H9 (cell line): Measurements from ENCODE around the gene PAEP. TPM values are rescaled to one million over a fixed set of nuclear protein-coding genes. Genes with fewer than 3 reads are reported as not detected.

Source experiments
- DNase-seq: peaks from one replicate; pipeline ENCODE4 v3.0.0-alpha.2; 2017
- H2AFZ ChIP-seq: one replicate; pipeline ENCODE4 v1.6.1; 2013; ENCODE audit warnings: mild to moderate bottlenecking, low read length, control low read depth, moderate library complexity
- H2AK5ac ChIP-seq: 2 replicates; pipeline ENCODE4 v1.6.1; 2013; ENCODE audit warnings: low read length, control low read depth, mixed read lengths; ENCODE audit not compliant: insufficient read length
- H2BK120ac ChIP-seq: one replicate; pipeline ENCODE4 v1.6.1; 2013; ENCODE audit warnings: low read depth, mild to moderate bottlenecking, low read length, control low read depth, inconsistent platforms; ENCODE audit not compliant: poor library complexity, severe bottlenecking
- H2BK12ac ChIP-seq: 2 replicates; pipeline ENCODE4 v1.6.1; 2013; ENCODE audit warnings: low read length, control low read depth, mixed read lengths, low read depth; ENCODE audit not compliant: insufficient read length
- H2BK15ac ChIP-seq: 2 replicates; pipeline ENCODE4 v1.6.1; 2013; ENCODE audit warnings: low read depth, low read length, control low read depth
- H2BK20ac ChIP-seq: one replicate; pipeline ENCODE4 v1.6.1; 2013; ENCODE audit warnings: low read depth, mild to moderate bottlenecking, low read length, control low read depth, inconsistent platforms; ENCODE audit not compliant: poor library complexity, severe bottlenecking
- H2BK5ac ChIP-seq: 2 replicates; pipeline ENCODE4 v1.6.1; 2013; ENCODE audit warnings: low read length, control low read depth, mixed read lengths; ENCODE audit not compliant: insufficient read length
- H3K14ac ChIP-seq: 2 replicates; pipeline ENCODE4 v1.6.1; 2013; ENCODE audit warnings: low read length, control low read depth; ENCODE audit not compliant: insufficient read depth
- H3K18ac ChIP-seq: 2 replicates; pipeline ENCODE4 v1.6.1; 2013; ENCODE audit warnings: low read depth, mild to moderate bottlenecking, mixed read lengths, low read length, control low read depth; ENCODE audit not compliant: insufficient read length
- H3K23ac ChIP-seq: 2 replicates; pipeline ENCODE4 v1.6.1; 2013; ENCODE audit warnings: low read length, control low read depth, mixed read lengths, low read depth; ENCODE audit not compliant: insufficient read length
- H3K23me2 ChIP-seq: 2 replicates; pipeline ENCODE4 v1.6.1; 2013; ENCODE audit warnings: low read depth, mild to moderate bottlenecking, mixed read lengths, low read length, control low read depth; ENCODE audit not compliant: insufficient read length, poor library complexity, severe bottlenecking
- H3K27ac ChIP-seq: 2 replicates; pipeline ENCODE4 v1.5.1; 2013; ENCODE audit warnings: low read length, control low read depth, mixed read lengths, low read depth; ENCODE audit not compliant: insufficient read length
- H3K27me3 ChIP-seq: 2 replicates; pipeline ENCODE4 v1.6.1; 2013; ENCODE audit warnings: low read length, control low read depth, inconsistent platforms; ENCODE audit not compliant: insufficient read depth
- H3K4ac ChIP-seq: 2 replicates; pipeline ENCODE4 v1.6.1; 2013; ENCODE audit warnings: low read depth, mild to moderate bottlenecking, control low read depth, inconsistent platforms, low read length, moderate library complexity
- H3K4me1 ChIP-seq: 2 replicates; pipeline ENCODE4 v1.6.1; 2013; ENCODE audit warnings: low read length, control low read depth, inconsistent platforms; ENCODE audit not compliant: insufficient read depth
- H3K4me2 ChIP-seq: 2 replicates; pipeline ENCODE4 v1.6.1; 2013; ENCODE audit warnings: low read length, control low read depth, mixed read lengths; ENCODE audit not compliant: insufficient read length, insufficient read depth
- H3K56ac ChIP-seq: 2 replicates; pipeline ENCODE4 v1.6.1; 2013; ENCODE audit warnings: low read depth, mild to moderate bottlenecking, mixed read lengths, low read length, control low read depth; ENCODE audit not compliant: insufficient read length
- H3K79me1 ChIP-seq: 2 replicates; pipeline ENCODE4 v1.6.1; 2013; ENCODE audit warnings: low read depth, mild to moderate bottlenecking, moderate library complexity, low read length, control low read depth, inconsistent platforms; ENCODE audit not compliant: insufficient read depth, poor library complexity, severe bottlenecking
- H3K79me2 ChIP-seq: 2 replicates; pipeline ENCODE4 v1.6.1; 2013; ENCODE audit warnings: low read length, control low read depth, inconsistent platforms; ENCODE audit not compliant: insufficient read depth
- H3K9ac ChIP-seq: 2 replicates; pipeline ENCODE4 v1.6.1; 2013; ENCODE audit warnings: low read length, control low read depth, mixed read lengths; ENCODE audit not compliant: insufficient read length; ENCODE audit errors: extremely low read depth
- H3K9me3 ChIP-seq: one replicate; pipeline ENCODE4 v1.6.1; 2013; ENCODE audit warnings: low read depth, low read length, inconsistent platforms; ENCODE audit not compliant: control insufficient read depth
- H3T11ph ChIP-seq: one replicate; pipeline ENCODE4 v1.6.1; 2013; ENCODE audit warnings: mild to moderate bottlenecking, low read length, control low read depth, inconsistent platforms
- H4K20me1 ChIP-seq: one replicate; pipeline ENCODE4 v1.6.1; 2013; ENCODE audit not compliant: control insufficient read depth, insufficient read length, insufficient read depth
- H4K5ac ChIP-seq: 2 replicates; pipeline ENCODE4 v1.6.1; 2013; ENCODE audit warnings: low read depth, mild to moderate bottlenecking, mixed read lengths, low read length, control low read depth; ENCODE audit not compliant: insufficient read length
- H4K8ac ChIP-seq: replicated peaks from 2 replicates; pipeline ENCODE4 v1.6.1; 2013; ENCODE audit warnings: low read length, control low read depth, mixed read lengths, low read depth; ENCODE audit not compliant: insufficient read length
- H4K91ac ChIP-seq: 2 replicates; pipeline ENCODE4 v1.6.1; 2013; ENCODE audit warnings: low read depth, mild to moderate bottlenecking, moderate library complexity, mixed read lengths, low read length, control low read depth; ENCODE audit not compliant: insufficient read length
- H3K27ac Mint-ChIP-seq, 3 experiments: 2 replicates in 2 of 3; 3 replicates in 1 of 3; pipeline ENCODE4 v1.8.0; 2020 to 2021; ENCODE audit warnings: mixed read lengths in 3 of 3, mild to moderate bottlenecking in 1 of 3, moderate library complexity in 1 of 3
- H3K27me3 Mint-ChIP-seq: 2 replicates; pipeline ENCODE4 v1.8.0; 2021; ENCODE audit warnings: low read depth, mild to moderate bottlenecking, moderate library complexity, mixed read lengths
- H3K36me3 Mint-ChIP-seq, 3 experiments: 2 replicates in 2 of 3; 3 replicates in 1 of 3; pipeline ENCODE4 v1.8.0; 2020 to 2021; ENCODE audit warnings: low read depth in 3 of 3, mixed read lengths in 3 of 3; ENCODE audit not compliant: insufficient read depth in 1 of 3
- H3K4me1 Mint-ChIP-seq, 2 experiments: 2 replicates each; pipeline ENCODE4 v1.8.0; 2020; ENCODE audit warnings: mixed read lengths in 2 of 2
- H3K4me3 Mint-ChIP-seq, 2 experiments: 2 replicates in 1 of 2; 3 replicates in 1 of 2; pipeline ENCODE4 v1.8.0; 2020 to 2021; ENCODE audit warnings: mild to moderate bottlenecking in 2 of 2, mixed read lengths in 2 of 2, moderate library complexity in 1 of 2
- H3K9me3 Mint-ChIP-seq, 2 experiments: 2 replicates in 1 of 2; 3 replicates in 1 of 2; pipeline ENCODE4 v1.8.0; 2020; ENCODE audit warnings: mild to moderate bottlenecking in 2 of 2, mixed read lengths in 2 of 2, moderate library complexity in 1 of 2
- WGBS: extraction: QIAGEN DNeasy Blood & Tissue Kit; methylation state at CpG from one replicate; pipeline ENCODE4 v1.1.7; 2013; ENCODE audit warnings: missing lambda C conversion rate, low lambda C conversion rate, mixed read lengths; ENCODE audit not compliant: insufficient read length; ENCODE audit errors: extremely low coverage; 5-methylcytosine and 5-hydroxymethylcytosine counted together
- total RNA-seq: library from RNA; stranded (reverse); gene quantifications from 2 replicates; pipeline ENCODE4 v1.2.1, GENCODE V29; 2021
- TF ChIP-seq, protein P1 (sequence below): fragments of 200-600 bp; sonication (generic); conservative IDR thresholded peaks from 3 replicates; pipeline ENCODE4 v1.8.0; 2021; ENCODE audit warnings: antibody characterized with exemption, mild to moderate bottlenecking

The PAEP gene
- total RNA-seq, 1 experiment from 2014 or later: not detected

DNA sequence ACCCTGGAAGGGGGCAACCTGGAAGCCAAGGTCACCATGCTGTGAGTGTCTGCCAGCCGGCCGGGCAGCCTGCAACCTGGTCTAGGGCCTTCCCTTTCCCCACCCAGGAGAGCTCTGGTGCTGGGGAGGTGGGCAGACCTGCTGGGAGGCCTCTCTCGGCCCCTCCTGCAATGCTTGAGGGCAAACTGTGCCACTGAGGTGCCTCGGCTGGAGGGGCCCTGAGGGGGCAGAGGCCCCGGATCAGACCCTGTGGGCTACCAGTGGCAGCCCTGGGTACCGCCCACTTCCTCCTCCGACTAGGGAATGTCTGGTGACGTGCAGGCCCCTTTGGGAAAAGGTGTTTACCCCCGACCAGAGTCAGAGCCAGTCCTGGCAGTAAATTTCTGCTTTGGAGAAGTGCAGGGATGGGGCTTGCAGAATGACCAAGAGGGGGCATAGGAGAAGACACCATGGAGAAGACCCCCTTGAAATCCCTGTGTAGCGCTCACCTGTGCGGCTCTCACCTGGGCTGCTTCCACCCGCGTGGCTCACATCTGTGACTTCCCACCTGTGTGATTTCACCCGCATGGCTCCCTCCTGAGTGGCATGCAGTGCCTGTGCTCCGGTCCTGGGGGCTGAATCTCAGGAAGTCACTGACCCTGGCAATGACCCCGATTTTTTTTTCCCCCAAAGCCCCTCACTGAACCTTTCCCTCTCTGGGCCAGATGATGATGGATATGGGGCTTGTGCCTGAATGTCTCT is 39.2 kb upstream of the PAEP start:
- no CpG with 5 or more reads among the region's 16 CpGs for WGBS
- no peaks in the 10 kb centered on the region for H3K27me3 ChIP-seq
- peaks cover 4 to 11% of the 10 kb centered on the region in 2 experiments; a peak in 3 of 4 replicates for H3K4me1 Mint-ChIP-seq
- H2AFZ ChIP-seq: no peak overlapping the region
- H2BK15ac ChIP-seq: no peak overlapping the region
- H3K23me2 ChIP-seq: no peaks in the 10 kb centered on the region
- no peaks in the 10 kb centered on the region; the same call in 1 of the 2 replicates for H3K4me1 ChIP-seq
- H3K79me2 ChIP-seq: no peaks in the 10 kb centered on the region
- H3K14ac ChIP-seq: no peak overlapping the region
- H3K4me2 ChIP-seq: no peak overlapping the region
- no peak overlapping the region for H3T11ph ChIP-seq
- H3K27ac ChIP-seq: no peak overlapping the region
- H4K5ac ChIP-seq: no peak overlapping the region
- peaks cover 2% of the 10 kb centered on the region; the same call in 1 of the 2 replicates for H3K27me3 Mint-ChIP-seq
- H3K9me3 ChIP-seq: no peaks in the 10 kb centered on the region
- no peak for DNase-seq
- no peak overlapping the region for H2AK5ac ChIP-seq
- no peak overlapping the region for H2BK20ac ChIP-seq
- H4K91ac ChIP-seq: no peak overlapping the region
- no peak overlapping the region for H4K8ac ChIP-seq
- TF ChIP-seq, protein P1, sequence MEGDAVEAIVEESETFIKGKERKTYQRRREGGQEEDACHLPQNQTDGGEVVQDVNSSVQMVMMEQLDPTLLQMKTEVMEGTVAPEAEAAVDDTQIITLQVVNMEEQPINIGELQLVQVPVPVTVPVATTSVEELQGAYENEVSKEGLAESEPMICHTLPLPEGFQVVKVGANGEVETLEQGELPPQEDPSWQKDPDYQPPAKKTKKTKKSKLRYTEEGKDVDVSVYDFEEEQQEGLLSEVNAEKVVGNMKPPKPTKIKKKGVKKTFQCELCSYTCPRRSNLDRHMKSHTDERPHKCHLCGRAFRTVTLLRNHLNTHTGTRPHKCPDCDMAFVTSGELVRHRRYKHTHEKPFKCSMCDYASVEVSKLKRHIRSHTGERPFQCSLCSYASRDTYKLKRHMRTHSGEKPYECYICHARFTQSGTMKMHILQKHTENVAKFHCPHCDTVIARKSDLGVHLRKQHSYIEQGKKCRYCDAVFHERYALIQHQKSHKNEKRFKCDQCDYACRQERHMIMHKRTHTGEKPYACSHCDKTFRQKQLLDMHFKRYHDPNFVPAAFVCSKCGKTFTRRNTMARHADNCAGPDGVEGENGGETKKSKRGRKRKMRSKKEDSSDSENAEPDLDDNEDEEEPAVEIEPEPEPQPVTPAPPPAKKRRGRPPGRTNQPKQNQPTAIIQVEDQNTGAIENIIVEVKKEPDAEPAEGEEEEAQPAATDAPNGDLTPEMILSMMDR: no peak
- H4K20me1 ChIP-seq: no peaks in the 10 kb centered on the region
- H3K4ac ChIP-seq: no peak overlapping the region
- H3K23ac ChIP-seq: no peak overlapping the region
- no peak overlapping the region for H2BK12ac ChIP-seq
- H3K4me3 Mint-ChIP-seq: no peak overlapping the region
- 0 out of 7 replicates have a peak overlapping the region, but pooled peaks of 1 of the 3 experiments have one; percentile 31 for H3K27ac Mint-ChIP-seq
- H3K18ac ChIP-seq: no peak overlapping the region
- no peaks in the 10 kb centered on the region for H3K79me1 ChIP-seq
- H3K9me3 Mint-ChIP-seq: peaks cover 0 to 5% of the 10 kb centered on the region in 2 experiments; a peak in 2 of 5 replicates
- H3K56ac ChIP-seq: no peak overlapping the region
- no peak overlapping the region for H2BK5ac ChIP-seq
- no peak overlapping the region for H3K9ac ChIP-seq
- H3K36me3 Mint-ChIP-seq: no peaks in the 10 kb centered on the region
- H2BK120ac ChIP-seq: no peak overlapping the region
